NCI-H2107 treated with DMSO at 0.1 percent for 48 hours (cell line): ENCODE results near the gene SCYL1.

ENCODE experiments used
- DNase-seq: peaks from one replicate; lab custom pipeline; 2025; ENCODE audit not compliant: unreplicated experiment; lab: John Stamatoyannopoulos, UW

SCYL1 gene

GRCh38 chr11:65579291-65579690, 54.4 kb downstream of the SCYL1 start:
- DNase-seq, result no peak

- no peak for DNase-seq
Measured at GRCh38 chr11:65580031-65580692, 55.3 kb downstream of the SCYL1 start.

GRCh38 chr11:65580756-65581155, 55.9 kb downstream of the SCYL1 start:
- no peak for DNase-seq

- DNase-seq, result no peak
Measured at GRCh38 chr11:65581928-65582327, 57.0 kb downstream of the SCYL1 start.

- DNase-seq, result no peak
Measured at GRCh38 chr11:65583589-65583988, 58.7 kb downstream of the SCYL1 start.

- DNase-seq, result no peak
Measured at GRCh38 chr11:65584106-65584505, 59.2 kb downstream of the SCYL1 start.

GRCh38 chr11:65584723-65585171, 59.9 kb downstream of the SCYL1 start:
- DNase-seq, result no peak

GRCh38 chr11:65585396-65586246, 60.7 kb downstream of the SCYL1 start:
- no peak for DNase-seq

GRCh38 chr11:65586247-65586630, 61.4 kb downstream of the SCYL1 start:
- DNase-seq, result no peak

GRCh38 chr11:65586676-65587075, 61.8 kb downstream of the SCYL1 start:
- no peak for DNase-seq
